GM19397 (cell line): ENCODE measurements around the gene PMVK.
"Not testable (repeated sequence)": the region's sequence is repeated elsewhere in the genome, so short reads cannot be mapped to it uniquely, and the experiment has no call there.

ENCODE experiments used
- ATAC-seq: cut with Tn5 transposase; IDR thresholded peaks from one replicate; pipeline ENCODE4 v1.9.1; 2021; ENCODE audit warnings: mild to moderate bottlenecking, moderate library complexity; ENCODE audit not compliant: unreplicated experiment

Gene PMVK

DNA sequence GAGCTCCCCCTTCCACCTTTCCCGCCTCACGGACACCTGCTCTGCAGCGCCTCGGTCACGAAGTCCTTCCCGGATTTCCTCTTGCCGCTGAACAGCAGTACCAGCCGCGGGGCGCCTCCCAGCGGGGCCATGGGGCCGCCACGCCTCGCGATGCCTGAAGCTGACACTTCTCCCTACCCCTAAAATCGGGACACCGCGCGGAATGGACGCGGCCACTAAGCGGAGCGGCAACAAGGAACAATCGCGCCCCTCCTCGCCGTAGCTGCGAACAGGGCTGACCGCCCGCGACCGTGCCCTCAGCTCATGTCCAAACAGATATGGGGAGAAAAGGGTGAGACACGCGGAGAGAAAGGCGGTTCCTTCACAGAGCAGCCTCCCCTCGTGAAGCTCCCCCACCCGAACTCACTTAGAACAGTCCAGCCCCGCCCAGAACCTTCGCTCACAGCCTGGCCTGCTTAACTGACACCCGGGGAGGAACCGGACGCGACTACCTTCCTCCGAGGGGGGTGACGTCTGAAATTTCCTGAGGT, at the start of gene PMVK:
Gene PMVK, minus strand, starts transcription at position 165 of the 530 bp plus-strand sequence. Its CDS starts 34 bp downstream, at position 131.
- peak; percentile 79 for ATAC-seq

GRCh38 chr1:154983776-154984466, 47.4 kb upstream of the PMVK start:
- no peak for ATAC-seq

GRCh38 chr1:154982897-154983648, 46.6 kb upstream of the PMVK start, which contains the start of gene FLAD1:
Gene FLAD1 (plus strand): TSS chr1:154983344. CDS start chr1:154983695, 351 bp downstream.
- peak; percentile 97 for ATAC-seq

GRCh38 chr1:154982341-154982740, 45.8 kb upstream of the PMVK start:
- no peak for ATAC-seq

GRCh38 chr1:154978360-154978759, 41.8 kb upstream of the PMVK start:
- no peak for ATAC-seq

- not testable (repeated sequence) for ATAC-seq
Measured at GRCh38 chr1:154977762-154978161, 41.2 kb upstream of the PMVK start.

- no peak for ATAC-seq
Measured at GRCh38 chr1:154975409-154976059, 39.0 kb upstream of the PMVK start.

DNA sequence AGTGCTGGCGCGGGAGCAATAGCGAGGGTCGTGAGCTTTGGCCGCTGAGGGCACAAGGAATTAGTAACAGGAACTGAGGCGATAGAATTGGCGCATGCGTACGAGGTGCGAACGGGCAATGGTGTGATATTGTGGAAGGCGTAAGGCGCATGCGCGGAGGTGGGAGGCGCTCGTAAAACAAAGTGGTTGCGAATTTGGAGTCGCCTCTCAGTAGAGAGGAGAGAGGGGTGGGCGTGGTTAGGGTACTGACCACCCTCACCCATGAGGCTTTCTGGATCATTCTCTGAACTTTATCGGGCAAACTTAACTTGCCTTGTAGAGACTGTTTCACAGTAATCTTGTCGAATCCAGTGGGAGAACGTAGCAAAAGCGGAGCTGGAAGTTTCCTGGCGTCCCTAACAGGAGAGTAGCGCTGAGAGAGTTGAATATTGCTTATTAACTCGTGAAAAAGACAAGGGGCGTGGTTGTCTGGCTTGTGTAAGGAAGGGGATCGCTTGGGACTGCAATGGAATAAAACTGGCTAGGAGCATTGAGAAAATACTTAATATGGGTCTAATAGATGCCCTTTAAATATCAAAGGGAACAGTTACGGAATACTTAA, 38.4 kb upstream of the PMVK start:
- ATAC-seq = peak; percentile 42

- ATAC-seq = peak; percentile 81
Measured at GRCh38 chr1:154974102-154974807, 37.7 kb upstream of the PMVK start, which contains the start of gene CKS1B. Gene CKS1B (plus strand): TSS chr1:154974681. CDS start chr1:154974746, 65 bp downstream.

DNA sequence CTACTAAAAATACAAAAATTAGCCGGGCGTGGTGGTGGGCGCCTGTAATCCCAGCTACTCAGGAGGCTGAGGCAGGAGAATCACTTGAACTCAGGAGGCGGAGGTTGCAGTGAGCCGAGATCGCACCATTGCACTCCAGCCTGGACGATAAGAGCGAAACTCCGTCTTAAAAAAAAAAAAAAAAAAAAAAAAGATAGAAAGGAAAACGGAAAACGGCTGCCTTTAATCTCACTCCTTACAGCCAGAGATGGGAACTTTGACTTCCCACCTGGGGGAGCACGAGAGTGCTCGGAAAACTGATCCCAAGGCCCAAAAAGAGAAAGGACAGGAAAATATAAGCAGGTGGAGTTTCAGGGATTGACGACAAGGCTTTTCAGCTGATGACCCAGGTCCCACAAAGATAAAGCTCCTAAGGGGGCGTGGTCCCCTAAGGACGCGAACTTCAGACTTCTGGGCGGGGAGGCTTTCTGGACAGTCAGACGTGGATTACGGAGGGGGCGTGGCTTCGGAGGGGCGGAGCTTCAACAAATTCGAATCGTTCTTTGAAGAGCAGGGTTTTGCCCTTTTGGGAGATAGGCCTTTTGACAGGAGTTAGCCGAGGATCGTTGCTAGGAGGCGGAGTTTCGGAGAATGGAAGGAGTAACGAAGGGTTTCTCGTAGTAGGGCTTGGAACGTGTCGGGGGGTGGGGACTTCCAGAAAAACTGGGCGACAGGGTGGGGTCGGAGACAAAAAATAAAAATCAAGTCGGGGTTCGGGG, 37.0 kb upstream of the PMVK start:
- peak; percentile 10 for ATAC-seq

DNA sequence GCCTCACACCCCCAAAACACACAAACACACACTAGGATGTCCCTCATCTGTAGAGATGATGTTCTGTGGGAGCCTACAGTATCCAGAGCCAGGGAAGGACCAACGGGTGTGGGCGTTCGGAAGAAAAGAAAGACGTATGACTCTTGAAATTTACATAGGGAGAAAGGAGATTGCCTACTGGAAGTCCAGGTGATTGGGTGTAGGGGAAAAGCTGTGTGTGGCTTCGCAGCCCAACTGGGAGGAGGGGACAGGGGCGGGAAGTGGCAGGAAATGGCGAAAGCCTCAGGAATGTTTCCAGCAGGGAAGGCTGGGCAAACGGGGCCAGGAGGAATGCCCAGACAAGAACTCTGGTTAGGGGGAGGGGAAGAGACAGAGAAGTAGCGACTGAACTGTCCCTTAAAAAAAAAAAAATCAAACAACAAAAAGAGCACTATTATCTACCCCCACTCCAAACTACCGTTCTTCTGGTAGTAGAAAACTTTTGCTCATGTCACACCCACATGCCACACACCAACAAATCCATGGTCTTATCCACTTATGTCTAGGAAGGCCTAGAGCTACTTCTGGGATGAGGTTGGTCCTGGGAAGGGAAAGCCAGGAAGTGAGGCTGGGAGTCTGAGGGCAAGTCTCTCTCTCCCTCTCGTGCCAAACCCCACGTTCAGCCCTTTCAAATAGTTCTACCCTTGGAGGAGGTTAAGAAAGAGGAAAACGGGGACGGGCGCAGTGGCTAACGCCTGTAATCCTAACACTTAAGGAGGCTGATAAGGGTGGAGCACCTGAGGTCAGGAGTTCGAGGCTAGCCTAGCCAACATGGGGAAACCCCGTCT, 36.2 kb upstream of the PMVK start:
- no peak for ATAC-seq

DNA sequence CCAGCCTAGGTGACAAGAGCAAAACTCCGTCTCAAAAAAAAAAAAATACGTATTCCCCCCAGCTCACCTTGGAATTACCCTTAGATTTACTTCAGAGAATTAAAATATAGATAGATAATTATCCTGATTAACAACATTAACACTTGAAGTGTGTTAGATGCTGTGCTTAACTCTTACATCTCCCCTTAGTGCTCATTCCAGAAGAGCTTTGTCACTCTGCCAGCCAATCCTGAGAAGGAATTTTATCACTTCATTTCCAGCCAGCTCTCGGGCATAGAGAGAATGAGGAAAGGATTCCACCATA, 35.6 kb upstream of the PMVK start:
- ATAC-seq = no peak

- no peak for ATAC-seq
Measured at GRCh38 chr1:154971341-154971998, 35.0 kb upstream of the PMVK start.

DNA sequence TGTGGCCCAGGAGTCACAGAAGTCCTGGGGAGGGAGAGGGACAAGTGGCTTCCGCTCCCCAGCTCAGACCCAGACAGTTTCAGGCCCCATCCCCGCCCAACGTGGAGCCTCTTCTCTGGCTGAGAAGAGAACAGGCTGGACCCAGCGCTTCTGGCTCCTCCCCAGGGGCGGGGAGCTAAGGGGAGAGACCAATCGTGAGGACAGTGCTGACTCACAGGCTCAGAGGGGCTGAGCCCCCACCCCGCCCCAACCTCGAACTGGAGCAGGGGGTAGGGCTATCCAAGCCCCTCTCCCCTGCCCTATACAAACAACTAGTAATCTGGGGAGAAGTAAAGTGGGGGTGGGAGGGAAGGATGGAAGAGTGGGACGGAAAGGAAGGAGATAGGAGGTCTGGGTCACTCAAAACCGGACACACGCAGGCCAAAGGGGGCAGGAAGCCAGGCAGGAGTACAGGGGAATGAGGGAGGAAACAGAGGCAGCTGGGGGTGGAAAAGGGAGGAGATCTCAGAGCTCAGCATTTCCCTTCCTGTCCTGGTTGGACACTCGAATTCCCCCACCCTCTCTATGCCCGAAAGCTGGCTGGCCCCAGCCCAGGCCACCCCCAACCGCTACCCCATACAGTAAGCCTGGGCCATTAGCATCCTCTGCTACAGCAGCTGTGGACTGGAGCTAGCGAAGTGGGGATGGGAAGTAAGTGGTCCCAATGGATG, 34.3 kb upstream of the PMVK start, which contains the start of gene SHC1:
Gene SHC1, minus strand, starts transcription at position 117 of the 710 bp plus-strand sequence. CDS start 221 bp downstream, outside the sequence.
- no peak for ATAC-seq

GRCh38 chr1:154969860-154970452, 33.4 kb upstream of the PMVK start:
- no peak for ATAC-seq

- ATAC-seq = no peak
Measured at GRCh38 chr1:154969246-154969645, 32.7 kb upstream of the PMVK start.

DNA sequence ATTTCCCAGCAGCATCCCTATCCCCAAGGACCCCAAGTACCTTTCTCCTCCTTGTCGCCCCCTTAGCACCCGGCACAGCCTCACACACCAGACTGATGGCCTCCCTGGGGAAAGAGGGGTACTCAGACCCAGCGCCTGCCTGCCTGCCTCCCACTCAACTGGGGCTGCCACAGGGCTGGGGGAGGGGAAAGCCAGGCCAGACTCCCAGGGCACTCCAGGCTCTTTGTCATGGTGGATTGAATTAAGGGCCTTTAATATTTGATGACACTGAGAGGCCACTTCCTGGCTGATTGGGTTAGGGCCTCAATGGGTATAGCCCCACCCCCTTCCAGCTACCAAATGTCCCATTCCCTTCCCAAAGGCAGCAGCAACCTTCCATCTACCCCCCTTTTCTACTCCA, 32.2 kb upstream of the PMVK start:
- no peak for ATAC-seq
